ENCODE data around the gene NACC2.

Gene NACC2

DNA sequence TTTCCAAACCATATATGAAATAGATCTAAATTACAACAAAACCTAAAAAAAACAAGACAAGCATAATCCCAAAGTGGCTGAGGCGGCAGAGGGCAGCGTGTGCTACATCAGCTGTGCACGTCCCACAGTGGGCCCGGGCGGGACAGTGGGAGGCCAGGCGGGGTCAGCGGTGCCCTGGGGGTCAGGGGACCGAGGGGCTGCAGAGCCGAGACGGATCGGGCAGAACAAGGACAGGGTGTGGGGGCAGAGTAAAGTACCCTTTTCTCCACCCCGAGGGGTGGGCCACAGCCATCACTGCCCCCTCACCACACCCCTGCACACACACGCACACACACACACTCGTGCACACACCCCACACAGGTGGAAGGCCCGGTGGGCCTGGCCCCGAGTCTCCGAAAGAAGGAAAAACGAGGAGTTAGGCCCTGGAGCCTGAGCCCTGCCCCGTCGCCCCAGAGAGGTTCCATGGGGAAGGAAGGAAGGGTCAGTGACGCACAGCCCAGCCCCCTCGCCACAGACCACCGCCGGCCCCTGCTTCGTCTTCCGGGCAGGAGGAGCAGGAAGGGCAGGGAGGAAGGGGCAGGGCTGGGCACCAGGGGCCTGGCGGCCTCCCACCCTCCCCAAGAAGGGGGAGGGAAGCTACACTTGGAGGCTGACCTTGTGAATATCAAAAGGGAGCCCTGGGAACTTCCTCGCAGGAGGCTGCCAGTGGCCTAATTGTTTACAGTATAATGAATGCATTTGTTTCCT is 84.3 kb downstream of the NACC2 start:
- TF ChIP-seq, protein P1, sequence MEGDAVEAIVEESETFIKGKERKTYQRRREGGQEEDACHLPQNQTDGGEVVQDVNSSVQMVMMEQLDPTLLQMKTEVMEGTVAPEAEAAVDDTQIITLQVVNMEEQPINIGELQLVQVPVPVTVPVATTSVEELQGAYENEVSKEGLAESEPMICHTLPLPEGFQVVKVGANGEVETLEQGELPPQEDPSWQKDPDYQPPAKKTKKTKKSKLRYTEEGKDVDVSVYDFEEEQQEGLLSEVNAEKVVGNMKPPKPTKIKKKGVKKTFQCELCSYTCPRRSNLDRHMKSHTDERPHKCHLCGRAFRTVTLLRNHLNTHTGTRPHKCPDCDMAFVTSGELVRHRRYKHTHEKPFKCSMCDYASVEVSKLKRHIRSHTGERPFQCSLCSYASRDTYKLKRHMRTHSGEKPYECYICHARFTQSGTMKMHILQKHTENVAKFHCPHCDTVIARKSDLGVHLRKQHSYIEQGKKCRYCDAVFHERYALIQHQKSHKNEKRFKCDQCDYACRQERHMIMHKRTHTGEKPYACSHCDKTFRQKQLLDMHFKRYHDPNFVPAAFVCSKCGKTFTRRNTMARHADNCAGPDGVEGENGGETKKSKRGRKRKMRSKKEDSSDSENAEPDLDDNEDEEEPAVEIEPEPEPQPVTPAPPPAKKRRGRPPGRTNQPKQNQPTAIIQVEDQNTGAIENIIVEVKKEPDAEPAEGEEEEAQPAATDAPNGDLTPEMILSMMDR (IDR thresholded peaks at IDR 0.05; ENCODE audit: insufficient read depth, low read depth, low read length, missing control alignments): no peak
- no peak for DNase-seq (ENCODE audit: low read depth)

DNA sequence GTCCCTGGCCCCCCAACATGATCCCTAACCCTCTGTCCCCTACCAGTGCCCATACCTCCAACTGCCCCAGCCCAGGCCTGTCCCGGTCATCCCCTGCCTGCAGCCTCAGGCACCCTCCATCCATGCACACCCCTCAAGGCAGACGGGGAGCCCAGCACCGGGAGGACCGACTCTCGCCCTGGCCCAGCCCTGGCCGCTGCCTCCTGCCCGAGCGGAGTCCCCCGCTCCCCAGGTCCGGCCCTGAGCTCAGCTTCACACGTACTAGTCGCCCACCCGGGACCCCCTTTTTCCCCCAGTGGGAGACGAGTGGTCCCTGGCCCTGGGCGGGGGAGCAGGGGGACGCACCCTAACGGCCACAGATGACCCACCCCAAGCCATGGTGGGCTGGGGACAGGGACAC is 84.9 kb downstream of the NACC2 start:
- H3K4me3 ChIP-seq (ENCODE audit: low read length): no peak overlapping the region
- DNase-seq (ENCODE audit: low read depth): no peak
- TF ChIP-seq, protein P1 (IDR thresholded peaks at IDR 0.05; ENCODE audit: insufficient read depth, low read depth, low read length, missing control alignments): no peak

More for the DNA sequence above, 84.3 kb downstream of the NACC2 start:
- H3K4me3 ChIP-seq (ENCODE audit: low read length): no peak overlapping the region

DNA sequence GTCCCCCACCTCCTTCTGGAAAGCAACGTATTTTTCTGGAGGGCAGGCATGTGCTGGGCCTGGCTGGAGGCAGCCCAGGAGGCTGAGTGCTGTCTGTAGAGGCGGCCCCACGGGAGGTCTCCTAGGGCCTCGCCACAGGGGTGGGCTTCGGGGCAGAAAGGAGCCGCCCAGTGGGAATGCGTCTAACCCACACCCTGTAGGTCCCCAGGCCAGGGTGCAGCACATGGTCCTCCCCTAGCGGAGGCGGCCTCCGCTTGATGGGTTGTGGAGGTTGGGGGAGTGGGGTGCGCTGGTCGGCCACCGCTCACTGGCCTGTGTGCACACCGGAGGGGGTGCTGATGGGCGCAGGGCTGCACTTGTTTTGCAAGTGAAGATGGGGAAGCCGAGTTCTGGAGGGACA is 85.6 kb downstream of the NACC2 start:
- no peak overlapping the region for H3K4me3 ChIP-seq (ENCODE audit: low read length)
- TF ChIP-seq, protein P1 (IDR thresholded peaks at IDR 0.05; ENCODE audit: insufficient read depth, low read depth, low read length, missing control alignments): no peak
- no peak for DNase-seq (ENCODE audit: low read depth)

DNA sequence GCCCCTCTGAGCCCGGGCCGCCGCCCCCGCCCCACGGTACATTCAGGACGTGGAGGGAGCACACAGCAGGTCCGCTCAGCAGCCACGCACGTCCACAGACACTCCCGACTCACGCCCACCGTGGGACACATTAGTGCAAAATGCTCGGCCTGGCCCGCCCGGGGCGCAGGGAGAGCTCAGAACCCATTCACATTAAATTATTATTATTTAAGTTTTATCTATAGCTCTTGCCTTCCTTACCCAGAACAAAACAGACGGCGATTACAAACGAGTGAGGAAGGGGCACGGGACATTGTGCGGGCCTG is 86.4 kb downstream of the NACC2 start:
- TF ChIP-seq, protein P1 (IDR thresholded peaks at IDR 0.05; ENCODE audit: insufficient read depth, low read depth, low read length, missing control alignments): no peak
- H3K4me3 ChIP-seq (ENCODE audit: low read length): no peak overlapping the region
- DNase-seq (ENCODE audit: low read depth): no peak

DNA sequence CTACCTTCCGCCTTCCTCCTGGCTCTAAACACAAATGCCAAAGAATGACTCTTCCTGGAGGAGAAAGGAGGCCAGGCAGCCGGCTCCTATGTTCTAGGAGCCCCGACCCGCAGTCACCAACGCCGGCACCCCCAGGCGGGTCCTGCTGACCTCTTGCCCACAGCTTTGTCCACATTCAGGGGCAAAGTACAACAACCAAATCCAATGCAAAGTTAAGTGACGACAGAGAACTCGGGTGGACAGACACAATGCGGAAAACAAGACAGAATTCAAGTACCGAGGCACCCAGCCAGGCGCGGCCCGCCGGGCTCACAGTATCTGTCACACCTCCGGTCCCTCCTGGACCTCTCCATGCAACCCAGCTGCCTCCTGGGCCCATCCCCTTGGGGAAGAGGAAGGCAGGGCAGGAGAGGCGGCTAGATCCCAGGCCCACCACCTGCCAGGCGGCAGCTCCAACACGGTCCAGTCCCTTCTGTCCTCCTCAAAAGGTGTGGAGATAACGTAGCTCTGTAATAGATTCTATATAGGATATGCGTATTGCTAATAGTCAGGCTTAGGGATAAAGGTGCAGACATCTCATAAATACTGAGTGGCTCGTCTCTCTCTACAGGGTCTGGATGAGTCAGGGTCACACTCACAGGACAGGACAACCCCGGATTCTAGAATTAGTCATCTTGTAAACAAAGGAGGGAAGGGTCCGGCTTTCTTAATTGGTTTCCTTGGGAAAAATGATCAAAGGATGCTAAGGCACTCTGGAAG is 87.0 kb downstream of the NACC2 start:
- TF ChIP-seq, protein P1 (IDR thresholded peaks at IDR 0.05; ENCODE audit: insufficient read depth, low read depth, low read length, missing control alignments): no peak
- DNase-seq (ENCODE audit: low read depth): peak; percentile 52
- H3K4me3 ChIP-seq (ENCODE audit: low read length): no peak overlapping the region

DNA sequence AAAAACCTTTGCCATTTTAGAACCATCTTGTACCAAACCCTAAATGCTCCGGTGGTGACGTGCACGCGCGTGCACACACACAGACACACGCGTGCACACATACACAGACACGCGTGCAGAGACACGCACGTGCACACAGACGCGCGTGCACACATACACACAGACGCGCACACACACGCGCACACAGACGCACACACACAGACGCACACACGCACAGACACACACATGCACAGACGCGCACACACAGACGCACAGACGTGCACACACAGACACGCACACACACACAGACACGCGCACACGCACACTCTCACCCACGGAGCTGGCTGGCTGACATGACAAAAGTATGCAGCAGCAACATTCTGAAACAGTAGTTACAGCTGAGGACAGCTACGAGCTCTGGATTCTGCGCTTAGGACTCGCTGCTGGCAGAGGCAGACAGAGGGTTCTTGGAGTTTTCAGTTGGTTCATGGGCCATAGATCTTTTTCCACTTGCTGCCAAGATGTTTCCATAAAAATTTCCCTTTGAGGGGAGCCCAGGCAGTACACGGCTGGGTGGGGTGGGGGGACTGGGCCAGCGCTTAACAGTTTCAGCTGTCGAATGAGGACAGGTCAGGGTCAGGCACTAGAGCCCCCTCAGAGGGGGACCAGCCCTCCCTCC is 87.7 kb downstream of the NACC2 start:
- TF ChIP-seq, protein P1 (IDR thresholded peaks at IDR 0.05; ENCODE audit: insufficient read depth, low read depth, low read length, missing control alignments): no peak

More for the DNA sequence above, 87.7 kb downstream of the NACC2 start:
- no peak for DNase-seq (ENCODE audit: low read depth)
- H3K4me3 ChIP-seq (ENCODE audit: low read length): no peak overlapping the region
